ENCODE results near the gene ATG9B. TPM values are rescaled to one million over a fixed set of nuclear protein-coding genes. Genes with fewer than 3 reads are reported as not detected.

Gene ATG9B
- total RNA-seq, 1 experiment from 2014 or later = 0.98 TPM

- 0 out of 2 replicates have a peak, but pooled peaks have one; percentile 45 for TF ChIP-seq SIN3A (IDR thresholded peaks at IDR 0.05; ENCODE audit: borderline replicate concordance, insufficient read depth, low read depth, low read length)
- no peak for TF ChIP-seq TCF7L2 (IDR thresholded peaks at IDR 0.05; ENCODE audit: low read depth, low read length)
- no peak for TF ChIP-seq POLR2AphosphoS5 (IDR thresholded peaks at IDR 0.05; ENCODE audit: low read depth, low read length)
- TF ChIP-seq REST (IDR thresholded peaks at IDR 0.05; ENCODE audit: insufficient read depth in 1 of 2, low read depth in 2 of 2, low read length in 1 of 2) = peak; percentile 90 to 97
- in situ Hi-C loops (cut with HindIII; ENCODE audit: low pct_unique_long_range_greater_than_20kb, low sequenced_read_pairs) (no loop called here), intact Hi-C loops (cut with micrococcal nuclease; ENCODE audit: unreplicated experiment) (no loop called here)
- BruUV-seq (replicated peaks) = no TSS peak
- no peaks in the 10 kb centered on the region for H3K9me3 ChIP-seq (ENCODE audit: control insufficient read depth, insufficient read depth, low read depth, low read length)
- ChIA-PET POLR2A (no interaction called here), CTCF (no interaction called here)
- no peak for DNase-seq (ENCODE audit: low read depth, low spot score)
- no peaks in the 10 kb centered on the region for H3K4me1 ChIP-seq (ENCODE audit: control insufficient read depth, insufficient read depth, low read length)
- no peak overlapping the region for H3K4me3 ChIP-seq (ENCODE audit: low read depth in 2 of 2, low read length in 2 of 2)
- H3K27ac ChIP-seq (ENCODE audit: low read length) = no peak overlapping the region
- H3K27me3 ChIP-seq (ENCODE audit: control insufficient read depth, insufficient read depth, low read length) = no peaks in the 10 kb centered on the region
- peak; percentile 68 for ATAC-seq
- H3K36me3 ChIP-seq (ENCODE audit: control insufficient read depth, insufficient read depth, low read length) = no peaks in the 10 kb centered on the region
Measured at GRCh38 chr7:151051108-151051507, 26.8 kb upstream of the ATG9B start.

GRCh38 chr7:151048911-151049463 lies 24.7 kb upstream of the ATG9B start:
- CTCF ChIA-PET = no interaction called here
- no peak for ATAC-seq
- H3K4me1 ChIP-seq (ENCODE audit: control insufficient read depth, insufficient read depth, low read length) = no peaks in the 10 kb centered on the region

More at GRCh38 chr7:151048911-151049463, 24.7 kb upstream of the ATG9B start:
- H3K27ac ChIP-seq (ENCODE audit: low read length) = no peak overlapping the region
- no peaks in the 10 kb centered on the region for H3K9me3 ChIP-seq (ENCODE audit: control insufficient read depth, insufficient read depth, low read depth, low read length)
- H3K36me3 ChIP-seq (ENCODE audit: control insufficient read depth, insufficient read depth, low read length) = no peaks in the 10 kb centered on the region
- POLR2A ChIA-PET = no interaction called here
- no peak overlapping the region for H3K4me3 ChIP-seq (ENCODE audit: low read depth in 2 of 2, low read length in 2 of 2)
- no peak for TF ChIP-seq CTCF (IDR thresholded peaks at IDR 0.05)
- no peak for TF ChIP-seq SIN3A (IDR thresholded peaks at IDR 0.05; ENCODE audit: borderline replicate concordance, insufficient read depth, low read depth, low read length)
- TF ChIP-seq REST (IDR thresholded peaks at IDR 0.05; ENCODE audit: insufficient read depth in 1 of 2, low read depth in 2 of 2, low read length in 1 of 2) = no peak
- TF ChIP-seq TCF7L2 (IDR thresholded peaks at IDR 0.05; ENCODE audit: low read depth, low read length) = no peak
- TF ChIP-seq POLR2AphosphoS5 (IDR thresholded peaks at IDR 0.05; ENCODE audit: low read depth, low read length) = no peak
- in situ Hi-C loops (cut with HindIII; ENCODE audit: low pct_unique_long_range_greater_than_20kb, low sequenced_read_pairs) = no loop called here
- no peaks in the 10 kb centered on the region for H3K27me3 ChIP-seq (ENCODE audit: control insufficient read depth, insufficient read depth, low read length)
- DNase-seq (ENCODE audit: low read depth, low spot score) = no peak
- intact Hi-C loops (cut with micrococcal nuclease; ENCODE audit: unreplicated experiment) = no loop called here
- no TSS peak for BruUV-seq (replicated peaks)

All from Panc1 (cell line).